Neural progenitor cell (in vitro differentiated cells): ENCODE data around the gene EIF3I.

Experiments
- CTCF ChIP-seq: fragments of 200-600 bp; sonication (generic); IDR thresholded peaks from 2 replicates; pipeline ENCODE4 v1.5.1; 2017; ENCODE audit warnings: antibody characterized with exemption, mild to moderate bottlenecking
- EZH2 ChIP-seq: fragments of 200-600 bp; sonication (generic); IDR thresholded peaks from 2 replicates; pipeline ENCODE4 v1.6.1; 2017; ENCODE audit warnings: antibody characterized with exemption, mild to moderate bottlenecking, moderate library complexity

- TF ChIP-seq CTCF (no peak), EZH2 (no peak)
Measured at GRCh38 chr1:32242341-32242851, 20.2 kb downstream of the EIF3I start.
